HL-60 (cell line): Measurements from ENCODE around the gene SLC4A3.

Experiments used
- DNase-seq, 2 experiments: peaks; one replicate each; pipeline ENCODE4 v3.0.0-alpha.2; 2010 to 2020; ENCODE audit warnings: low read depth in 1 of 2, low spot score in 1 of 2
- H3K27ac ChIP-seq: fragments of 250-450 bp; sonication (Bioruptor Pico); replicated peaks from 2 replicates; pipeline ENCODE4 v1.5.1; 2020; ENCODE audit warnings: mild to moderate bottlenecking, moderate library complexity
- H3K27me3 ChIP-seq: fragments of 250-450 bp; sonication (Bioruptor Pico); 2 replicates; pipeline ENCODE4 v1.5.1; 2021; ENCODE audit warnings: mild to moderate bottlenecking, moderate library complexity; ENCODE audit not compliant: insufficient read depth, poor library complexity, severe bottlenecking
- H3K4me3 ChIP-seq: replicated peaks from 2 replicates; pipeline ENCODE4 v1.5.1; 2011; ENCODE audit warnings: mild to moderate bottlenecking, control low read depth, low read length; ENCODE audit not compliant: insufficient read depth
- CTCF ChIP-seq: IDR thresholded peaks from one replicate; pipeline ENCODE4 v1.5.1; 2011; ENCODE audit warnings: low read length, control low read depth, inconsistent platforms; ENCODE audit not compliant: insufficient read depth
- GABPA ChIP-seq: IDR thresholded peaks from 2 replicates; pipeline ENCODE4 v1.6.1; 2012; ENCODE audit warnings: low read depth
- POLR2AphosphoS5 ChIP-seq: IDR thresholded peaks from 2 replicates; pipeline ENCODE4 v1.6.1; 2012; ENCODE audit warnings: low read depth
- REST ChIP-seq: IDR thresholded peaks from 2 replicates; pipeline ENCODE4 v1.6.1; 2012; ENCODE audit warnings: low read depth; ENCODE audit not compliant: insufficient replicate concordance
- SPI1 ChIP-seq: IDR thresholded peaks from 2 replicates; pipeline ENCODE4 v1.6.1; 2012; ENCODE audit warnings: low read depth, mild to moderate bottlenecking, borderline replicate concordance

Gene SLC4A3

GRCh38 chr2:219665926-219666325 is 38.5 kb downstream of the SLC4A3 start:
- DNase-seq: no peak
- Histone ChIP-seq H3K27ac (no peak overlapping the region), H3K27me3 (peaks cover 2% of the 10 kb centered on the region), H3K4me3 (no peak overlapping the region)
- TF ChIP-seq REST (no peak), GABPA (no peak), POLR2AphosphoS5 (no peak), CTCF (no peak), SPI1 (no peak)

- Histone ChIP-seq H3K4me3 (no peak overlapping the region), H3K27ac (no peak overlapping the region)
Observed at GRCh38 chr2:219668316-219668715, 40.9 kb downstream of the SLC4A3 start.

GRCh38 chr2:219670386-219670785 is 43.0 kb downstream of the SLC4A3 start:
- peaks cover 7% of the 10 kb centered on the region for H3K27me3 ChIP-seq
- DNase-seq: no peak
- TF ChIP-seq SPI1 (no peak), GABPA (no peak), CTCF (no peak), POLR2AphosphoS5 (no peak), REST (no peak)
- H3K4me3 ChIP-seq: no peak overlapping the region
- H3K27ac ChIP-seq: no peak overlapping the region

More at GRCh38 chr2:219668316-219668715, 40.9 kb downstream of the SLC4A3 start:
- TF ChIP-seq REST (no peak), POLR2AphosphoS5 (no peak), CTCF (no peak), SPI1 (no peak), GABPA (no peak)
- peaks cover 7% of the 10 kb centered on the region for H3K27me3 ChIP-seq
- no peak for DNase-seq
